A549 treated with AZD9567 at 1 μM for 4 hours (cell line): ENCODE data around the gene XPNPEP2. TPM values are rescaled to one million over a fixed set of nuclear protein-coding genes. Genes with fewer than 3 reads are reported as not detected.

Source experiments
- total RNA-seq: library from RNA; stranded (reverse); fragments of 200-300 nt; extraction: Qiagen RNA extraction; gene quantifications from 5 replicates; pipeline ENCODE4 v1.2.3, GENCODE V29; 2022; ENCODE audit not compliant: insufficient read depth

Gene XPNPEP2
- total RNA-seq: not detected in 5 replicates

GRCh38 chrX:129738466-129739308 lies at the start of gene XPNPEP2:
Gene XPNPEP2 (plus strand): TSS chrX:129738979. CDS start chrX:129739214, 235 bp downstream.

GRCh38 chrX:129779747-129780146 lies 41.0 kb downstream of the XPNPEP2 start, which contains the start of gene SASH3:
Gene SASH3 (plus strand): TSS chrX:129779949. CDS start chrX:129780098, 149 bp downstream.

Other genes with a start within 250 kb of the XPNPEP2 start
- gene SMARCA1, start 215.5 kb upstream of the XPNPEP2 start, total RNA-seq: 32.3 to 50.9 TPM (median 43.9 TPM) in 5 replicates
- gene OCRL, start 198.7 kb upstream of the XPNPEP2 start, total RNA-seq: 19.9 to 25.3 TPM (median 23.9 TPM) in 5 replicates
- gene APLN, start 84.0 kb upstream of the XPNPEP2 start, total RNA-seq: 0.75 to 1.2 TPM (median 0.83 TPM) in 4 of 5 replicates, not detected in the other
- gene SASH3, start 41.0 kb downstream of the XPNPEP2 start, total RNA-seq: not detected in 5 replicates
- 48.3 to 53.9 TPM (median 49.9 TPM) in 5 replicates for gene ZDHHC9, start 104.9 kb downstream of the XPNPEP2 start, total RNA-seq
- gene UTP14A, start 167.2 kb downstream of the XPNPEP2 start, total RNA-seq: 43.9 to 56.1 TPM (median 44.3 TPM) in 5 replicates
- 8.1 to 15.4 TPM (median 11.4 TPM) in 5 replicates for gene BCORL1, start 243.7 kb downstream of the XPNPEP2 start, total RNA-seq